Astrocyte of the spinal cord (primary cell): ENCODE results near the gene TMPRSS3.

ENCODE experiments used
- DNase-seq: peaks from one replicate; pipeline ENCODE4 v3.0.0; 2011; ENCODE audit warnings: low read depth, low spot score
- H3K4me3 ChIP-seq: 2 replicates; pipeline ENCODE4 v1.5.1; 2011; ENCODE audit warnings: low read depth, mild to moderate bottlenecking, low read length, moderate library complexity
- in situ Hi-C: cut with HindIII; loops from 2 replicates; pipeline ENCODE4 v1.10.0; 2017; ENCODE audit warnings: low sequenced_read_pairs
- TF ChIP-seq, protein P1 (sequence below): IDR thresholded peaks from 2 replicates; pipeline ENCODE4 v1.5.1; 2012; ENCODE audit warnings: low read depth, mild to moderate bottlenecking, low read length, inconsistent platforms

The TMPRSS3 gene

GRCh38 chr21:42364304-42364865, 31.5 kb downstream of the TMPRSS3 start:
- TF ChIP-seq, protein P1, sequence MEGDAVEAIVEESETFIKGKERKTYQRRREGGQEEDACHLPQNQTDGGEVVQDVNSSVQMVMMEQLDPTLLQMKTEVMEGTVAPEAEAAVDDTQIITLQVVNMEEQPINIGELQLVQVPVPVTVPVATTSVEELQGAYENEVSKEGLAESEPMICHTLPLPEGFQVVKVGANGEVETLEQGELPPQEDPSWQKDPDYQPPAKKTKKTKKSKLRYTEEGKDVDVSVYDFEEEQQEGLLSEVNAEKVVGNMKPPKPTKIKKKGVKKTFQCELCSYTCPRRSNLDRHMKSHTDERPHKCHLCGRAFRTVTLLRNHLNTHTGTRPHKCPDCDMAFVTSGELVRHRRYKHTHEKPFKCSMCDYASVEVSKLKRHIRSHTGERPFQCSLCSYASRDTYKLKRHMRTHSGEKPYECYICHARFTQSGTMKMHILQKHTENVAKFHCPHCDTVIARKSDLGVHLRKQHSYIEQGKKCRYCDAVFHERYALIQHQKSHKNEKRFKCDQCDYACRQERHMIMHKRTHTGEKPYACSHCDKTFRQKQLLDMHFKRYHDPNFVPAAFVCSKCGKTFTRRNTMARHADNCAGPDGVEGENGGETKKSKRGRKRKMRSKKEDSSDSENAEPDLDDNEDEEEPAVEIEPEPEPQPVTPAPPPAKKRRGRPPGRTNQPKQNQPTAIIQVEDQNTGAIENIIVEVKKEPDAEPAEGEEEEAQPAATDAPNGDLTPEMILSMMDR: no peak
- no peak overlapping the region for H3K4me3 ChIP-seq
- DNase-seq: no peak
- in situ Hi-C loops: no loop called here

DNA sequence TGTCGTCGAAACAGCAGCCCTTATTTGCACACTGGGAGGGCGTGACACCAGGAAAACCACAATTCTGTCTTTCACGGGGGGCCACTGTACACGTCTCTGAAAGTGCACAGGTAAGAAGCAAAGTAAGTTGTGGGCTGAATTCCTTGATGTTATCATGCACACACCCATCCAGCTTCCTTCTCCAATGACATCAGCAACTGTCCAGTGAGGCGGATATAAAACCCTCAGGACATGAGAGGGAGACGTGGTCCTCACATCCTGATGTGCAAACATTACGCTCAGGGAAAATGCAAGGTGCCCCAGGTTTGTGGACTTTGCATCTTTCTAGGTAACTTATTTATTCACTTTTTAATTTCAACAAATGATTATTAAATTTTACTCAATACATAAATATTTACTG, 32.5 kb downstream of the TMPRSS3 start:
- TF ChIP-seq, protein P1: no peak
- in situ Hi-C loops: no loop called here
- DNase-seq: no peak
- no peak overlapping the region for H3K4me3 ChIP-seq

- in situ Hi-C loops: no loop called here
- TF ChIP-seq, protein P1: no peak
- DNase-seq: no peak
- H3K4me3 ChIP-seq: no peak overlapping the region
Observed at GRCh38 chr21:42362700-42363099, 33.2 kb downstream of the TMPRSS3 start.

DNA sequence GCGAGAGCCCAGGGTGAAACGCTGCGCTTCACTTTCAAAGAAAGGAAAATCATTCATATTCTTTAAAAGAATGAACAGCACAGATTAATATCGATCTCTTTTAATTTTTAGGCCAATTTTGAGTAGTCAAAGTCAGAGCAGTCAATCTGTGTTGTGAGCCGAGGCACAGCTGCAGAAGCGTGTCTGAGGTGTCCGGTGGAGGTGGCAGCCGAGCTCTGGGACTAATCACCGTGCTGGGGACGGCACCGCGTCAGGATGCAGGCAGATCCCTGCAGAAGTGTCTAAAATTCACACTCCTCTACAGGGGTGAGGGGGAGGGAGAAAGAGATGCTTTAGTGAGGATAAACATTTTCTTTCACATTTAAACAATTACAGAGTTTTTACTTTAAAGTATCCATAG, 33.7 kb downstream of the TMPRSS3 start:
- in situ Hi-C loops: no loop called here
- no peak overlapping the region for H3K4me3 ChIP-seq
- TF ChIP-seq, protein P1: no peak
- no peak for DNase-seq

GRCh38 chr21:42361286-42361685, 34.6 kb downstream of the TMPRSS3 start:
- TF ChIP-seq, protein P1: no peak
- H3K4me3 ChIP-seq: no peak overlapping the region
- in situ Hi-C loops: no loop called here
- no peak for DNase-seq

GRCh38 chr21:42360317-42360716, 35.5 kb downstream of the TMPRSS3 start:
- no peak overlapping the region for H3K4me3 ChIP-seq
- in situ Hi-C loops: no loop called here
- DNase-seq: no peak
- TF ChIP-seq, protein P1: no peak

- DNase-seq: no peak
- TF ChIP-seq, protein P1: no peak
- no peak overlapping the region for H3K4me3 ChIP-seq
- in situ Hi-C loops: no loop called here
Observed at GRCh38 chr21:42358937-42359336, 36.9 kb downstream of the TMPRSS3 start.
